Ramos (cell line): ENCODE data around the gene C17orf67.

Experiments used
- in situ Hi-C: fragments of 300-500 bp; cut with MboI; formaldehyde crosslinking; loops from one replicate; pipeline ENCODE4 v1.14.3; 2022; ENCODE audit warnings: low sequenced_read_pairs; ENCODE audit not compliant: unreplicated experiment

C17orf67 gene

GRCh38 chr17:56742601-56743000 lies 91.1 kb downstream of the C17orf67 start:
- in situ Hi-C loops, result no loop called here
